ENCODE measurements around the gene PPM1L.
"Not testable (repeated sequence)": the region's sequence is repeated elsewhere in the genome, so short reads cannot be mapped to it uniquely, and the experiment has no call there.

Gene PPM1L

GRCh38 chr3:161025911-161026310 is 269.9 kb downstream of the PPM1L start:
- DNase-seq (ENCODE audit: insufficient read length, low spot score) (no peak), FAIRE-seq (no peak)

GRCh38 chr3:161026612-161027510 is 270.8 kb downstream of the PPM1L start:
- DNase-seq (ENCODE audit: insufficient read length, low spot score) (no peak), FAIRE-seq (no peak)

- no peak for DNase-seq (ENCODE audit: insufficient read length, low spot score)
- FAIRE-seq = no peak
Measured at GRCh38 chr3:161028555-161029153, 272.6 kb downstream of the PPM1L start.

- DNase-seq (ENCODE audit: insufficient read length, low spot score) (no peak), FAIRE-seq (no peak)
Measured at GRCh38 chr3:161031134-161031533, 275.1 kb downstream of the PPM1L start.

GRCh38 chr3:161034913-161035550 is 279.0 kb downstream of the PPM1L start:
- not testable (repeated sequence) for DNase-seq (ENCODE audit: insufficient read length, low spot score)

DNA sequence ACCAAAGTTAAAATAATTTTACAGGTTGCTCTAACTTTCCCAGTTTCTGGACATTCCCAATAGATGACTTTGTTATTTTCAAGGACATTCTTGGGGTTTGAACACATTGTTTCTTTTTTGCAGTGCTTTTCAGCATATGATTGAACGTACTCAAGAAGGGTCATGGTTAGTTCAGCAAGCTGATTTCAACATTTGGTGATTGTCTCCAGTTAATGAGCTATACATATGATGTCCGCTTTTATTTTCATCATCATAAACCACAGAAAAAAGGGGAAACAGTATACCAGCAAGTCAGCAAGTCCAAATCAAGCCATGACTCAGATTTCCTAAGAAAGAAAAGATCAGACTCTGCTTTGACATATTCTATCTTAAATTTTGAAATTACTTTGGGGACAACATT is 279.7 kb downstream of the PPM1L start:
- FAIRE-seq (no peak), DNase-seq (ENCODE audit: insufficient read length, low spot score) (no peak)

More at GRCh38 chr3:161034913-161035550, 279.0 kb downstream of the PPM1L start:
- FAIRE-seq = not testable (repeated sequence)

DNA sequence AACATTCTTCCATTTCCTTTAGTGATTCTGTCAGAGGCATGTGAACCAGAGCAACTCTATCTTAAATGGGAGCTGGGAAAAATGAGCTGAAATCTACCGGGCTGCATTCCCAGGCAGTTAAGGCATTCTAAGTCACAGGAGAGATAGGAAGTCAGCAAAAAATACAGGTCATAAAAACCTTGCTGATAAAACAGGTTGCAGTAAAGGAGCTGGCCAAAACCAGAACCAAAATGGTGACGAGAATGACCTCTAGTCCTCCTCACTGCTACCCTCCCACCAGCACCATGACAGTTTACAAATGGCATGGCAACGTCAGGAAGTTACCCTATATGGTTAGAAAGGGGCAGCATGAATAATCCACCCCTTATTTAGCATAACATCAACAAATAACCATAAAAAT is 282.7 kb downstream of the PPM1L start:
- FAIRE-seq (no peak), DNase-seq (ENCODE audit: insufficient read length, low spot score) (no peak)

DNA sequence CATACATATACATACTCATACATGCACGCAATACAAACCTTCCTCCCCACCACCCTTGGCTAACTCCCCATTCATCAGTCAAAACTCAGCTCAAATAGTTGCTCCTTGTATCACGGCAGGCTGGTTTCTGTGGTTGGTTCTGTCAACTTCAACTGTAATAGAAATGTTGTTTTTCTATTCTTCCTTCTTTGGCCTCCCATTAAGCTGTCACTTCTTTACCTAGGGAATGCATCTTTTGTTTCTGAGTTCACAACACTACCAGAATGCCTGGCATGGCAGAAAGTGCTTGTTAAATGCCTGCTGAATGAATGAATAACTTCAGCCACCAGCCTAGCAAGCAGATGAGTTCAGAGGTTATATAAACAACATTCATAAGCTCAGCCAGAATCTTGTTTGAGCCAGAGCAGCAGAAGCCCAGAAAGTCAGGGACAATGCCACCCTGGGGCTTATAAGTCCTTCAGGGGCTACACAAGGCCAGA is 286.0 kb downstream of the PPM1L start:
- FAIRE-seq = no peak
- no peak for DNase-seq (ENCODE audit: insufficient read length, low spot score)

- no peak for FAIRE-seq
- DNase-seq (ENCODE audit: insufficient read length, low spot score) = no peak
Measured at GRCh38 chr3:161043336-161044035, 287.5 kb downstream of the PPM1L start.

DNA sequence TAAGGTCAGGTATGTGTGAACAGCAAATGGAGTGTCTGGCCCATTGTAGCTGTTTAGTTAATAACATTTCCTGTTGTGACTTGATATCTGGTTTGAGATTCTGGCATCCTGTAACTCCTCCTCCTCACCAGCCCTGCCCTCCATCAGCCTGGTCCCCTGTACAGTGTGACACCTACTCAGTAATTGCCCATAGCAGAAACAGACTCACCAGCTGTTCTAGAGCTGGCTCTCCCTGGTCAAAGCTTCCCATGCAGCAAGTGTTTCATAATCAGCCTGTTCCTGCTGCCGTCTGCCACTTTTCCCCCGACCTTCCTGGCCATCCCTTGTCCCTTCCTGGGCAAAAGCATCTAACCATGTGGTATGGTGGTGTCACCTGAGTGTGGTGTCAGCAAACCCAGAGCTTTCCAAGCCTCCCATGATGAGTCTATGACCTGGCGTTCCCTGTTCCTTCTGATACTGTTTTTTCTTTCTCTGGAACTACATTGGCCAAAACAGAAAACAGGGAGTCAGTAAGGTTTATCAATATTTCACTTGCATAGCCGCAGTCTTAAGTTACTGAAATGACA is 293.7 kb downstream of the PPM1L start:
- no peak for FAIRE-seq
- no peak for DNase-seq (ENCODE audit: insufficient read length, low spot score)

GRCh38 chr3:161050935-161051334 is 294.9 kb downstream of the PPM1L start:
- FAIRE-seq = no peak

GRCh38 chr3:161051856-161052255 is 295.8 kb downstream of the PPM1L start:
- no peak for DNase-seq (ENCODE audit: insufficient read length, low spot score)
- no peak for FAIRE-seq

More at GRCh38 chr3:161050935-161051334, 294.9 kb downstream of the PPM1L start:
- no peak for DNase-seq (ENCODE audit: insufficient read length, low spot score)

- FAIRE-seq (no peak), DNase-seq (ENCODE audit: insufficient read length, low spot score) (no peak)
Measured at GRCh38 chr3:161054860-161055604, 299.0 kb downstream of the PPM1L start.

GRCh38 chr3:161064413-161064812 is 308.4 kb downstream of the PPM1L start:
- DNase-seq (ENCODE audit: insufficient read length, low spot score) (no peak), FAIRE-seq (no peak)

DNA sequence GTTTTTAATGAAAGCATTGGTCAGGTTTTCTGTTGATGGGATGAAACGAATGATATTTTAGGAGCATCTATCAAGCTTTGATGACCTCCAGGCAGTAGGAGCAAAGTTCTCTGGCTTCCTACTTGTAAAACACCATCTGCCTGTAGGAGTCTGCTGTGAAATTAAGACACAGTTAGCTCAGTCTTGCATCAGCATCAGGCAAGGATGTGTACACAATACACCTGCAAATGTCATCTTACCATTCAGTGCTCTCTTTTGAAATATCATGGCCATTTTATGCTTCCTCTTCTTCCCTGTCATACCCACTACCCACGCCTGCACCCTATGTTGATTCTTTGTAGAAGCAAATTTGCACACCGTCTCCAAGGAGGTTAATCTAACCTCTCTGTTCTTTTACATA is 310.9 kb downstream of the PPM1L start:
- FAIRE-seq = no peak
- DNase-seq (ENCODE audit: insufficient read length, low spot score) = no peak

DNA sequence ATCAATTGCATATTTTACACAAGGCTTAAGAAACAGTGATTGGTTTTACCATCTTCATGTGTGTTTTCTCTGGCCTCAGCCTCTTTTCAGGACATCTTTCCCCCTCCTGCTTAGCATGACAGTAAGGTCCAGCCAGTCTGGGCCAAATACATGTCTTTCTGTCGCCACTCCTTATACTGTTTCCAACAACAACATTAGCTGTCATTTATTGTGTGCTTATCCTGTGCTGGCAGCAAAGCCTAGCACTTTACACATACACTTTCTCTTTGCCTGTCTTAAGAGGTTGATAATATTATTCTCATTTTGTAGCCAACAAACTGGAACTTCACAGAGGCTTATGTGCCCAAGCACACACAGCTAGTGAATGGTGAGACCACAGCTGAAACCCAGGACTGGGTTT is 311.3 kb downstream of the PPM1L start:
- no peak for FAIRE-seq
- no peak for DNase-seq (ENCODE audit: insufficient read length, low spot score)

- DNase-seq (ENCODE audit: insufficient read length, low spot score) (peak; percentile 18), FAIRE-seq (no peak)
Measured at GRCh38 chr3:161069511-161070251, 313.6 kb downstream of the PPM1L start.

DNA sequence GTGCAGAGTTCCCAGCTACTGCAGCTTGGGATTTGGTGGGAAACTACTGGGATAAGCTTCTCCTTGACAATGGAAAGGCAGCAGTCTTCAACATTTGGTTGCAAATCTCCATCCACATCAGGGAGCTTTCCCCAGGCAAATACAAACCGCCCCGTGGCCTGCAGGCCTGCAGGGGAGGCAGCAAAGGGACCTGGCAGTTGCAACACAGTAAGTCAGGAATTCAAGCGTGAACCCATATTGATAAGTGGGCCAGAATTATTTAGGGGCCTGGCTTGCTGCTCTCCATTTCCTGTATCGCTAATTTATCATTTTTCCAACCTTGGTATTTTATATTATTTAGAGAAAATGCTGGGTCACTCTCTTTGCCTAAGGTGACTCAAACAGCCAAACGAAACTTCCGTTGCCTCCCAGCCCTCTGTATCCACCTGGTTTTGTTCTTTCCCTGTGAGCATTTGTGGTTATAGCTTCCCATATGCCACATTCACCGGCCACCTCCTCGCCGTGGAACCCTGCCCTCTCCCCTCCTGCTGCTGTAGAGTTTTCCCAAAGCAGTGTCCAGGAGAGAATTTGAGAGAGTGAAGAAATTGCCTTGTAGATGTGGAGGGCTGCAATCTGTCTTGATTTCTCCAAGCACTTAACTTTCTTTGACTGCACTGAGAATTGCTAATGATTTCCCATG is 314.4 kb downstream of the PPM1L start:
- FAIRE-seq = no peak
- no peak for DNase-seq (ENCODE audit: insufficient read length, low spot score)
